C4-2B (cell line): ENCODE measurements around the gene HTR3C.

Experiments used
- ZFX ChIP-seq: fragments of 450-650 bp; IDR thresholded peaks from 2 replicates; pipeline ENCODE4 v1.6.1; 2017
- TF ChIP-seq, protein P1 (sequence below): fragments of 450-650 bp; conservative IDR thresholded peaks from 2 replicates; pipeline ENCODE4 v1.5.1; 2017; ENCODE audit warnings: mild to moderate bottlenecking

DNA sequence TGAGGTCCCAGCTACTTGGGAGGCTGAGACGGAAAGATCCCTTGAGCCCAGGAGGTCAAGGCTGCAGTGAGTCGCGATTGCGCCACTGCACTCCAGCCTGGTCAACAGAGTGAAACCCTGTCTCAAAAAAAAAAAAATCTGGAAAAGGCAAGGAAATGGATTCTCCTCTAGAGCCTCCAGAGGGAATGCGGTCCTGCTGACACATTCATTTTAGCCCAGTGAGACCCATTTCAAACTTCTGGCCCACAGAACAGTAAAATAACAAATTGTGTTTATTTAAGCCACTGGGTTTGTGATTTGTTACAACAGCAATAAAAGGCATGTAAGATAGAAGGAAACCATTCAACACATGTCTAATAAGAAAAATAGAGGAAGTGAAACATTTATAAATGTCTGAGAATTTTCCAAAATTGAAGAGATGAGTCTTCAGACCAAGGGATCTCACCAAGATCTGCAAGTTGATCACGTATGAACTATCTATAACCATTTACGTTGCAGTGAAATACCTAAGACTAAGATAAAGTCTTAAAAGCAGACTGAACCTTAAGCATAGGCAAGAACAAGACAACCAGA, 44.0 kb downstream of the HTR3C start, which contains the start of gene HTR3E:
- TF ChIP-seq, protein P1, sequence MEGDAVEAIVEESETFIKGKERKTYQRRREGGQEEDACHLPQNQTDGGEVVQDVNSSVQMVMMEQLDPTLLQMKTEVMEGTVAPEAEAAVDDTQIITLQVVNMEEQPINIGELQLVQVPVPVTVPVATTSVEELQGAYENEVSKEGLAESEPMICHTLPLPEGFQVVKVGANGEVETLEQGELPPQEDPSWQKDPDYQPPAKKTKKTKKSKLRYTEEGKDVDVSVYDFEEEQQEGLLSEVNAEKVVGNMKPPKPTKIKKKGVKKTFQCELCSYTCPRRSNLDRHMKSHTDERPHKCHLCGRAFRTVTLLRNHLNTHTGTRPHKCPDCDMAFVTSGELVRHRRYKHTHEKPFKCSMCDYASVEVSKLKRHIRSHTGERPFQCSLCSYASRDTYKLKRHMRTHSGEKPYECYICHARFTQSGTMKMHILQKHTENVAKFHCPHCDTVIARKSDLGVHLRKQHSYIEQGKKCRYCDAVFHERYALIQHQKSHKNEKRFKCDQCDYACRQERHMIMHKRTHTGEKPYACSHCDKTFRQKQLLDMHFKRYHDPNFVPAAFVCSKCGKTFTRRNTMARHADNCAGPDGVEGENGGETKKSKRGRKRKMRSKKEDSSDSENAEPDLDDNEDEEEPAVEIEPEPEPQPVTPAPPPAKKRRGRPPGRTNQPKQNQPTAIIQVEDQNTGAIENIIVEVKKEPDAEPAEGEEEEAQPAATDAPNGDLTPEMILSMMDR, result no peak
- no peak for TF ChIP-seq ZFX
